22Rv1 (cell line): Measurements from ENCODE around the gene KCNJ18.
"Not testable (repeated sequence)": the region's sequence is repeated elsewhere in the genome, so short reads cannot be mapped to it uniquely, and the experiment has no call there.

Experiments
- ZFX ChIP-seq: fragments of 450-650 bp; IDR thresholded peaks from 2 replicates; pipeline ENCODE4 v1.6.1; 2017; ENCODE audit warnings: antibody characterized with exemption, borderline replicate concordance
- TF ChIP-seq, protein P1 (sequence below): fragments of 450-650 bp; IDR thresholded peaks from 2 replicates; pipeline ENCODE4 v1.5.1; 2017; ENCODE audit warnings: mild to moderate bottlenecking

DNA sequence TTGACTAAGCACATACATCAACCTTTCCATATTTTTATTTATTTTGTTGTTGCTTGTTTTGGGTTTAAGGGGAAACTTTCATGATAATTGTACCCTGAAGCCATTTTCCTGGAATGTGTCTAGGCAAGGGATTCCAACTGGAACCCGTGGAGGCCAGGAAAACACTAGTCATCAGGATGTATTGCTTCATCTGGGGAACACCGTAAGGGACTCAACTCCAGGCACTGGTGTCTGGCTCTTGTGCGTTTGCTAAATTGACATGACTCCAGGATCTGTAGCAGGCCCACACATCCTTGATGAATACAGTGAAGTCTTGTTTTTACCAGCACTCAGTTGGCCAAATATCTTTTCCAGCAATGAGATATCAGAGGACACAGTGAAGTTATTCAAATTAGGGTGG lies 21.3 kb downstream of the KCNJ18 start:
- TF ChIP-seq, protein P1, sequence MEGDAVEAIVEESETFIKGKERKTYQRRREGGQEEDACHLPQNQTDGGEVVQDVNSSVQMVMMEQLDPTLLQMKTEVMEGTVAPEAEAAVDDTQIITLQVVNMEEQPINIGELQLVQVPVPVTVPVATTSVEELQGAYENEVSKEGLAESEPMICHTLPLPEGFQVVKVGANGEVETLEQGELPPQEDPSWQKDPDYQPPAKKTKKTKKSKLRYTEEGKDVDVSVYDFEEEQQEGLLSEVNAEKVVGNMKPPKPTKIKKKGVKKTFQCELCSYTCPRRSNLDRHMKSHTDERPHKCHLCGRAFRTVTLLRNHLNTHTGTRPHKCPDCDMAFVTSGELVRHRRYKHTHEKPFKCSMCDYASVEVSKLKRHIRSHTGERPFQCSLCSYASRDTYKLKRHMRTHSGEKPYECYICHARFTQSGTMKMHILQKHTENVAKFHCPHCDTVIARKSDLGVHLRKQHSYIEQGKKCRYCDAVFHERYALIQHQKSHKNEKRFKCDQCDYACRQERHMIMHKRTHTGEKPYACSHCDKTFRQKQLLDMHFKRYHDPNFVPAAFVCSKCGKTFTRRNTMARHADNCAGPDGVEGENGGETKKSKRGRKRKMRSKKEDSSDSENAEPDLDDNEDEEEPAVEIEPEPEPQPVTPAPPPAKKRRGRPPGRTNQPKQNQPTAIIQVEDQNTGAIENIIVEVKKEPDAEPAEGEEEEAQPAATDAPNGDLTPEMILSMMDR, result not testable (repeated sequence)
- not testable (repeated sequence) for TF ChIP-seq ZFX
